B cell (primary cell): ENCODE results near the gene KLHL36. TPM values are rescaled to one million over a fixed set of nuclear protein-coding genes. Genes with fewer than 3 reads are reported as not detected.
"Not testable (repeated sequence)": the region's sequence is repeated elsewhere in the genome, so short reads cannot be mapped to it uniquely, and the experiment has no call there.

Experiments
- ATAC-seq: fragments of 200-7000 bp; cut with Tn5 transposase; one replicate; pipeline ENCODE4 v1.10.0; 2021; ENCODE audit warnings: low read depth, mild to moderate bottlenecking, moderate number of reproducible peaks, moderate library complexity
- CTCF ChIA-PET: fragments of 350-600 bp; sonication (Branson Sonifier 250); formaldehyde crosslinking; loops from one replicate; lab custom pipeline; 2021; ENCODE audit warnings: antibody characterized with exemption, inconsistent platforms; lab: Charles Lee
- POLR2A ChIA-PET: fragments of 350-600 bp; sonication (Branson Sonifier 250); formaldehyde crosslinking; loops from one replicate; lab custom pipeline; 2021; ENCODE audit warnings: antibody characterized with exemption; lab: Charles Lee
- DNase-seq: peaks from one replicate; pipeline ENCODE4 v3.0.0; 2013
- H2AFZ ChIP-seq: 2 replicates; pipeline ENCODE4 v1.6.1; 2012; ENCODE audit warnings: mild to moderate bottlenecking, low read depth, low read length; ENCODE audit not compliant: insufficient read depth, poor library complexity, severe bottlenecking
- H3K27ac ChIP-seq, 2 donors: 1 replicate in 1 of 2; 2 replicates in 1 of 2; pipeline ENCODE4 v1.5.1; 2012 to 2013; ENCODE audit warnings: low read length in 2 of 2, mild to moderate bottlenecking in 2 of 2, moderate library complexity in 1 of 2
- H3K27me3 ChIP-seq, 4 experiments: fragments of 200-600 bp in 1 of 4; sonication (generic) in 1 of 4; replicated peaks in 1 of 4; 1 replicate in 2 of 4; 2 replicates in 2 of 4; pipeline versions ENCODE4 v1.6.1 to v1.7.0; 2013 to 2016; ENCODE audit warnings: low read length in 3 of 4, mild to moderate bottlenecking in 2 of 4, mixed read lengths in 1 of 4, moderate library complexity in 1 of 4; ENCODE audit not compliant: insufficient read depth in 4 of 4, control insufficient read depth in 3 of 4; ENCODE audit errors: control extremely low read depth in 1 of 4
- H3K36me3 ChIP-seq, 2 experiments: replicated peaks in 1 of 2; 1 replicate in 1 of 2; 2 replicates in 1 of 2; pipeline versions ENCODE4 v1.6.1 to v1.7.1; 2013; ENCODE audit warnings: low read length in 1 of 2; ENCODE audit not compliant: insufficient read depth in 2 of 2, control insufficient read depth in 1 of 2; ENCODE audit errors: control extremely low read depth in 1 of 2, extremely low read depth in 1 of 2
- H3K4me1 ChIP-seq, 2 donors: fragments of 200-600 bp in 1 of 2; sonication (generic) in 1 of 2; 1 replicate in 1 of 2; 2 replicates in 1 of 2; pipeline versions ENCODE4 v1.5.1 to v1.6.1; 2013 to 2017; ENCODE audit warnings: low read length in 2 of 2; ENCODE audit not compliant: control insufficient read depth in 2 of 2, insufficient read depth in 2 of 2
- H3K4me2 ChIP-seq: replicated peaks from 2 replicates; pipeline ENCODE3; 2012; ENCODE audit warnings: mild to moderate bottlenecking, low read depth, low read length; ENCODE audit not compliant: poor library complexity, severe bottlenecking
- H3K4me3 ChIP-seq, 5 experiments: fragments of 200-600 bp in 1 of 5; sonication (generic) in 1 of 5; 1 replicate in 3 of 5; 2 replicates in 2 of 5; pipeline versions ENCODE4 v1.5.1 to v1.7.0; 2011 to 2016; ENCODE audit warnings: low read length in 4 of 5, mild to moderate bottlenecking in 4 of 5, low read depth in 2 of 5, control low read depth in 1 of 5, moderate library complexity in 1 of 5; ENCODE audit not compliant: insufficient read depth in 1 of 5; ENCODE audit errors: control extremely low read depth in 1 of 5, extremely low read depth in 1 of 5
- H3K79me2 ChIP-seq: fragments of 200-600 bp; sonication (generic); one replicate; pipeline ENCODE4 v1.6.0; 2016; ENCODE audit warnings: low read length; ENCODE audit not compliant: control insufficient read depth, insufficient read depth
- H3K9ac ChIP-seq: fragments of 200-600 bp; sonication (generic); 2 replicates; pipeline ENCODE4 v1.6.1; 2017; ENCODE audit warnings: mild to moderate bottlenecking, low read length, moderate library complexity
- H3K9me3 ChIP-seq, 3 donors: one replicate each; pipeline versions ENCODE4 v1.6.1 to v1.7.1; 2013; ENCODE audit warnings: low read length in 2 of 3; ENCODE audit not compliant: control insufficient read depth in 2 of 3, insufficient read depth in 1 of 3; ENCODE audit errors: control extremely low read depth in 1 of 3
- H4K20me1 ChIP-seq: 2 replicates; pipeline ENCODE4 v1.6.0; 2012; ENCODE audit warnings: mild to moderate bottlenecking, low read length; ENCODE audit not compliant: insufficient read depth, control insufficient read depth, poor library complexity, severe bottlenecking
- H3K27ac Mint-ChIP-seq: one replicate; pipeline ENCODE4 v1.8.0; 2021; ENCODE audit warnings: mixed read lengths
- H3K27me3 Mint-ChIP-seq: one replicate; pipeline ENCODE4 v1.8.0; 2021; ENCODE audit warnings: mixed read lengths
- H3K4me1 Mint-ChIP-seq: one replicate; pipeline ENCODE4 v1.8.0; 2021; ENCODE audit warnings: mixed read lengths
- H3K4me3 Mint-ChIP-seq: one replicate; pipeline ENCODE4 v1.8.0; 2021; ENCODE audit warnings: mixed read lengths
- H3K9me3 Mint-ChIP-seq: one replicate; pipeline ENCODE4 v1.8.0; 2022; ENCODE audit warnings: mixed read lengths; ENCODE audit not compliant: insufficient read depth
- CTCF ChIP-seq: fragments of 200-600 bp; IDR thresholded peaks from one replicate; pipeline ENCODE4 v1.8.0; 2022; ENCODE audit warnings: antibody characterized with exemption, mild to moderate bottlenecking
- EZH2 ChIP-seq: IDR thresholded peaks from 2 replicates; pipeline ENCODE4 v1.6.1; 2012; ENCODE audit warnings: borderline replicate concordance, low read depth, mild to moderate bottlenecking, moderate library complexity, low read length; ENCODE audit not compliant: insufficient read depth, poor library complexity, severe bottlenecking
- WGBS: methylation state at CpG from one replicate; pipeline ENCODE4 v1.1.5; 2013; ENCODE audit warnings: missing lambda C conversion rate; ENCODE audit not compliant: insufficient coverage; 5-methylcytosine and 5-hydroxymethylcytosine counted together
- intact Hi-C: fragments of 100-400 bp; cut with micrococcal nuclease; formaldehyde crosslinking; loops from one replicate; pipeline ENCODE4 v1.10.0; 2022
- polyA plus RNA-seq: library from polyadenylated mRNA; depleted of rRNA; stranded (reverse); fragments of >200 nt; gene quantifications from 2 replicates; pipeline ENCODE4 v1.2.3, GENCODE V29; 2012
- total RNA-seq, 2 donors: library from RNA; stranded (reverse); fragments of 120-200 nt in 1 of 2; gene quantifications; 1 replicate in 1 of 2; 2 replicates in 1 of 2; pipeline versions ENCODE4 v1.2.3 to v1.2.4, GENCODE V29; 2013 to 2022

Gene KLHL36
- total and polyA plus RNA-seq, 2 donors (not counting 1 experiment from before 2014, with no cell fraction given) = 90.3 to 135 TPM

GRCh38 chr16:84618581-84619460, 29.5 kb upstream of the KLHL36 start:
- Histone ChIP-seq H2AFZ (peak overlapping the region; percentile 34), H3K4me2 (peak overlapping the region; percentile 63), H3K27ac (no peak overlapping the region), H3K79me2 (peaks cover 44% of the 10 kb centered on the region), H3K9me3 (no peaks in the 10 kb centered on the region), H3K4me1 (peaks cover 47 to 59% of the 10 kb centered on the region in 2 donors), H3K4me3 (no peak overlapping the region), H3K27me3 (no peaks in the 10 kb centered on the region), H3K36me3 (peaks cover 0 to 25% of the 10 kb centered on the region in 2 experiments), H4K20me1 (peaks cover 30% of the 10 kb centered on the region), H3K9ac (no peak overlapping the region)
- DNase-seq (peak; percentile 32), ATAC-seq (no peak)
- Mint-ChIP-seq H3K4me1 (peaks cover 64% of the 10 kb centered on the region), H3K9me3 (no peaks in the 10 kb centered on the region), H3K27ac (peak overlapping the region; percentile 50), H3K4me3 (peak overlapping the region; percentile 76), H3K27me3 (no peaks in the 10 kb centered on the region)
- ChIA-PET CTCF (interaction anchor here (0.7 to 29.5 kb wide), 6 partner anchors 19 to 120 kb away, joined by 3 to 536 read pairs (median 7); partner anchors contain the start of gene MEAK7), POLR2A (interaction anchor here (0.6 to 1.8 kb wide), 9 partner anchors 12 to 113 kb away, joined by 3 to 9 read pairs (median 5); no protein-coding TSS in a partner anchor)
- WGBS = 32% methylated on average over 4 of the region's 12 CpGs
- TF ChIP-seq EZH2 (no peak), CTCF (no peak)
- intact Hi-C loops = loop anchor here (1.0 kb wide), 3 partner anchors 25 to 115 kb away; partner anchors contain the start of gene MEAK7

GRCh38 chr16:84620913-84621312, 27.4 kb upstream of the KLHL36 start:
- H3K9me3 Mint-ChIP-seq, DNase-seq, H3K4me2 ChIP-seq, H3K27me3 ChIP-seq, H2AFZ ChIP-seq, ATAC-seq, H3K27ac ChIP-seq, H3K4me3 Mint-ChIP-seq, H3K9ac ChIP-seq, H3K27me3 Mint-ChIP-seq, H3K4me3 ChIP-seq, intact Hi-C loops, H3K36me3 ChIP-seq, H3K9me3 ChIP-seq: not testable (repeated sequence)
- peak overlapping the region; percentile 69 for H3K27ac Mint-ChIP-seq
- CTCF ChIA-PET = interaction anchor here (0.7 to 29.5 kb wide), 27 partner anchors 10 to 332 kb away, joined by 3 to 536 read pairs (median 17); partner anchors contain the start of gene MEAK7
- 94% methylated on average over 7 of the region's 10 CpGs for WGBS
- POLR2A ChIA-PET = interaction anchor here (0.7 to 0.9 kb wide), 5 partner anchors 35 to 198 kb away, joined by 3 to 5 read pairs (median 3); no protein-coding TSS in a partner anchor
- H3K4me1 Mint-ChIP-seq = peaks cover 43% of the 10 kb centered on the region
- Histone ChIP-seq H3K4me1 (peaks cover 26 to 38% of the 10 kb centered on the region in 2 donors), H3K79me2 (peaks cover 24% of the 10 kb centered on the region), H4K20me1 (peaks cover 11% of the 10 kb centered on the region)
